ENCODE results near the gene CIC. TPM values are rescaled to one million over a fixed set of nuclear protein-coding genes. Genes with fewer than 3 reads are reported as not detected.

CIC gene
- total RNA-seq, 2 experiments from 2014 or later, result 60.7 to 65.6 TPM

DNA sequence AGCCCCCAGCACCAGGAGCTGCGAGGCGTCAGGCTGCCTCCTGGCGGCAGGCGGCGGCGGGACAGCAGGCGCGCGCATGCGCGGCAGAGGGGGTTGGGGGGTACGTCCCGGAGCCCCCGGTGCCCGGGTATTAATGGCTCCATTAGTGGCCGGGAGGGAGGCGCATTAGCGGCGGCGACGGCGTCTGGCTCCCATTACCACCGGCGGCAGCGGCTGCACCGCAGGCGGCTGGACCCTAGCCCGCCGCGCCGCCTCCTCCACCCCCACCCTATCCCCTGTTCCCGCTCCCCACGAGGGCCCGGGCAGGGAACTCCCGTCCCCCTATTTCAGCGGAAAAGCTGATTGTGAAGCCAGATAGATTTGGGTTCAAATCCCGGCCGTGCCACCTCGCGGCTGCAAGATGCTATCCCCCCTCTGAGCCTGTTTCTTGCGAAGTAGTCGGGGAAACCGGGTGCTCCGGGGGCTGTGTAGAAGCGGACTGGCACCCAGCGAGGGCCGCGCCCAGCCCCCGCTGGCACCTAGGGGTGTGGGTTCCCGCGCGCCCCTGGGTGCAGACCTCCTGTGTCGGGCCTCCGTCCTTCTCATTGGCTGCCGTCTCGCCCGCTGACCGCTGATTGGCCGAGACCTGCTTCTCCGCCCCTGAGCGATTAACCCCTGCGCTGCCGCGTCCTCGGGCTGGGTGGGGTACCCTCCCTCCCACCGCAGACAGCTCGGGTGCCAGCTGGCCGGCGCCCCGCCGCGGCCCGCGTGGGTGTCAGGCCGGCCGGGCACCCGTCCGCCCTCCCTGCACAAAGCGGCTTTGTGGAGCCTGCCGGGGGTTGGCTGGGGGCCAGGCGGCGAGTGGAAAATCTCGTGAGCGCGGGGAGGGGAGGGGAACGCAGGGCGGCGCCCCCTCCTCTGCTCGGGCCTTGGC is 11.1 kb downstream of the CIC start:
- peaks cover 6% of the 10 kb centered on the region for H3K36me3 Mint-ChIP-seq (ENCODE audit: low read depth)
- intact Hi-C loops (cut with micrococcal nuclease), result loop anchor here (5.0 to 10.0 kb wide), 2 partner anchors 38 to 145 kb away; partner anchors contain the start of genes GSK3A and POU2F2
- CTCF ChIA-PET, result interaction anchor here (0.8 to 6.7 kb wide), 35 partner anchors 7 to 172 kb away, joined by 3 to 107 read pairs (median 5); partner anchors contain the start of genes ERF, GSK3A, POU2F2 and ZNF526
- DNase-seq (peak; percentile 93), ATAC-seq (peak; percentile 40)
- no peaks in the 10 kb centered on the region for H3K9me3 Mint-ChIP-seq
- H3K4me3 Mint-ChIP-seq, result no peak overlapping the region
- TF ChIP-seq, protein P1, sequence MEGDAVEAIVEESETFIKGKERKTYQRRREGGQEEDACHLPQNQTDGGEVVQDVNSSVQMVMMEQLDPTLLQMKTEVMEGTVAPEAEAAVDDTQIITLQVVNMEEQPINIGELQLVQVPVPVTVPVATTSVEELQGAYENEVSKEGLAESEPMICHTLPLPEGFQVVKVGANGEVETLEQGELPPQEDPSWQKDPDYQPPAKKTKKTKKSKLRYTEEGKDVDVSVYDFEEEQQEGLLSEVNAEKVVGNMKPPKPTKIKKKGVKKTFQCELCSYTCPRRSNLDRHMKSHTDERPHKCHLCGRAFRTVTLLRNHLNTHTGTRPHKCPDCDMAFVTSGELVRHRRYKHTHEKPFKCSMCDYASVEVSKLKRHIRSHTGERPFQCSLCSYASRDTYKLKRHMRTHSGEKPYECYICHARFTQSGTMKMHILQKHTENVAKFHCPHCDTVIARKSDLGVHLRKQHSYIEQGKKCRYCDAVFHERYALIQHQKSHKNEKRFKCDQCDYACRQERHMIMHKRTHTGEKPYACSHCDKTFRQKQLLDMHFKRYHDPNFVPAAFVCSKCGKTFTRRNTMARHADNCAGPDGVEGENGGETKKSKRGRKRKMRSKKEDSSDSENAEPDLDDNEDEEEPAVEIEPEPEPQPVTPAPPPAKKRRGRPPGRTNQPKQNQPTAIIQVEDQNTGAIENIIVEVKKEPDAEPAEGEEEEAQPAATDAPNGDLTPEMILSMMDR (IDR thresholded peaks at IDR 0.05), result peak; percentile 98
- H3K27ac Mint-ChIP-seq, result peak overlapping the region; percentile 94
- peaks cover 40% of the 10 kb centered on the region for H3K4me1 Mint-ChIP-seq (ENCODE audit: low read depth)
- POLR2A ChIA-PET, result interaction anchor here (0.7 to 7.5 kb wide), 11 partner anchors 9 to 420 kb away, joined by 3 to 119 read pairs (median 4); partner anchors contain the start of genes ERF, GSK3A and RPS19
- H3K27me3 Mint-ChIP-seq, result no peaks in the 10 kb centered on the region

- ChIA-PET CTCF (interaction anchor here (2.0 to 6.7 kb wide), 3 partner anchors 11 to 36 kb away, joined by 9 to 107 read pairs (median 36); partner anchors contain the start of gene GSK3A), POLR2A (interaction anchor here (1.0 to 7.5 kb wide), 6 partner anchors 10 to 80 kb away, joined by 3 to 119 read pairs (median 15); partner anchors contain the start of genes CIC and GSK3A)
- H3K4me1 Mint-ChIP-seq (ENCODE audit: low read depth), result peaks cover 43% of the 10 kb centered on the region
- no peaks in the 10 kb centered on the region for H3K9me3 Mint-ChIP-seq
- ATAC-seq (no peak), DNase-seq (peak; percentile 54)
- no peak overlapping the region for H3K4me3 Mint-ChIP-seq
- intact Hi-C loops (cut with micrococcal nuclease), result loop anchor here (5.0 to 10.0 kb wide), 2 partner anchors 38 to 146 kb away; partner anchors contain the start of genes GSK3A and POU2F2
- H3K27me3 Mint-ChIP-seq, result no peaks in the 10 kb centered on the region
- peak overlapping the region; percentile 34 for H3K27ac Mint-ChIP-seq
- TF ChIP-seq, protein P1 (IDR thresholded peaks at IDR 0.05), result no peak
- H3K36me3 Mint-ChIP-seq (ENCODE audit: low read depth), result peaks cover 6% of the 10 kb centered on the region
These were observed 11.7 kb downstream of the CIC start for GRCh38 chr19:42280815-42281145.

- H3K27ac Mint-ChIP-seq, result peak overlapping the region; percentile 82
- peaks cover 6% of the 10 kb centered on the region for H3K36me3 Mint-ChIP-seq (ENCODE audit: low read depth)
- ATAC-seq, result no peak
- POLR2A ChIA-PET, result interaction anchor here (0.7 to 7.5 kb wide), 8 partner anchors 10 to 80 kb away, joined by 3 to 119 read pairs (median 4); partner anchors contain the start of genes CIC, GSK3A, PAFAH1B3 and PRR19
- H3K4me3 Mint-ChIP-seq, result no peak overlapping the region
- CTCF ChIA-PET, result interaction anchor here (2.0 to 6.7 kb wide), 2 partner anchors 19 to 37 kb away, joined by 9 to 107 read pairs; partner anchors contain the start of gene GSK3A
- H3K27me3 Mint-ChIP-seq, result no peaks in the 10 kb centered on the region
- intact Hi-C loops (cut with micrococcal nuclease), result loop anchor here (5.0 to 10.0 kb wide), 2 partner anchors 39 to 146 kb away; partner anchors contain the start of genes GSK3A and POU2F2
- H3K4me1 Mint-ChIP-seq (ENCODE audit: low read depth), result peaks cover 43% of the 10 kb centered on the region
- DNase-seq, result peak; percentile 55
- TF ChIP-seq, protein P1 (IDR thresholded peaks at IDR 0.05), result no peak
- H3K9me3 Mint-ChIP-seq, result no peaks in the 10 kb centered on the region
These were observed 12.2 kb downstream of the CIC start for GRCh38 chr19:42281146-42281826.

GRCh38 chr19:42281827-42282762 is 13.0 kb downstream of the CIC start:
- peaks cover 35% of the 10 kb centered on the region for H3K4me1 Mint-ChIP-seq (ENCODE audit: low read depth)
- peak; percentile 45 for DNase-seq
- peaks cover 7% of the 10 kb centered on the region for H3K36me3 Mint-ChIP-seq (ENCODE audit: low read depth)
- H3K4me3 Mint-ChIP-seq, result no peak overlapping the region
- TF ChIP-seq, protein P1 (IDR thresholded peaks at IDR 0.05), result no peak
- ATAC-seq, result no peak
- ChIA-PET POLR2A (interaction anchor here (0.7 to 7.5 kb wide), 8 partner anchors 11 to 67 kb away, joined by 3 to 119 read pairs (median 4); partner anchors contain the start of genes CIC, GSK3A, PAFAH1B3 and PRR19), CTCF (interaction anchor here (6.7 kb wide), 1 partner anchor 37 kb away, joined by 107 read pairs; the partner anchor contains the start of gene GSK3A)
- H3K27ac Mint-ChIP-seq, result no peak overlapping the region
- H3K9me3 Mint-ChIP-seq, result no peaks in the 10 kb centered on the region
- H3K27me3 Mint-ChIP-seq, result no peaks in the 10 kb centered on the region
- intact Hi-C loops (cut with micrococcal nuclease), result loop anchor here (5.0 to 10.0 kb wide), 2 partner anchors 40 to 147 kb away; partner anchors contain the start of genes GSK3A and POU2F2

All from activated CD8-positive, alpha-beta T cell treated with anti-CD3 and anti-CD28 coated beads for 36 hours (primary cell).